Small intestine (tissue), 7 donors: Measurements from ENCODE around the gene PDYN. TPM values are rescaled to one million over a fixed set of nuclear protein-coding genes. Genes with fewer than 3 reads are reported as not detected.

Experiments used
- DNase-seq, 2 donors: peaks; one replicate each; pipeline versions ENCODE4 v3.0.0 to v3.0.0-alpha.2; 2013
- FAIRE-seq: peaks from 2 replicates; lab custom pipeline; 2012; peaks lifted over from hg19 to GRCh38; lab: Jason Lieb, UNC
- H3K27ac ChIP-seq, 3 donors: one replicate each; pipeline ENCODE4 v1.5.1; 2013; ENCODE audit warnings: low read length in 2 of 3, mild to moderate bottlenecking in 2 of 3, control low read depth in 1 of 3, inconsistent platforms in 1 of 3, low read depth in 1 of 3, moderate library complexity in 1 of 3
- H3K27me3 ChIP-seq, 3 donors: one replicate each; pipeline ENCODE4 v1.6.1; 2013; ENCODE audit warnings: low read length in 3 of 3, inconsistent platforms in 1 of 3; ENCODE audit not compliant: control insufficient read depth in 3 of 3, insufficient read depth in 3 of 3
- H3K36me3 ChIP-seq, 3 donors: one replicate each; pipeline ENCODE4 v1.6.1; 2013; ENCODE audit warnings: low read length in 3 of 3, inconsistent platforms in 1 of 3, low read depth in 1 of 3, mild to moderate bottlenecking in 1 of 3, moderate library complexity in 1 of 3; ENCODE audit not compliant: control insufficient read depth in 3 of 3, insufficient read depth in 2 of 3
- H3K4me1 ChIP-seq, 3 donors: one replicate each; pipeline ENCODE4 v1.6.1; 2013; ENCODE audit warnings: low read length in 2 of 3, inconsistent platforms in 1 of 3, low read depth in 1 of 3, mild to moderate bottlenecking in 1 of 3, moderate library complexity in 1 of 3; ENCODE audit not compliant: control insufficient read depth in 3 of 3, insufficient read depth in 2 of 3
- H3K4me3 ChIP-seq, 3 donors: one replicate each; pipeline ENCODE4 v1.5.1; 2013; ENCODE audit warnings: low read length in 3 of 3, control low read depth in 1 of 3, inconsistent platforms in 1 of 3, low read depth in 1 of 3, mild to moderate bottlenecking in 1 of 3, moderate library complexity in 1 of 3
- H3K9me3 ChIP-seq, 2 donors: one replicate each; pipeline ENCODE4 v1.6.1; 2013; ENCODE audit warnings: low read depth in 1 of 2, low read length in 1 of 2; ENCODE audit not compliant: control insufficient read depth in 2 of 2, insufficient read depth in 1 of 2
- WGBS, 3 donors: extraction: QIAGEN DNeasy Blood & Tissue Kit; methylation state at CpG; one replicate each; pipeline ENCODE4 v1.1.7; 2013; 5-methylcytosine and 5-hydroxymethylcytosine counted together
- polyA plus RNA-seq, 4 donors: library from polyadenylated mRNA; stranded (reverse) in 3 of 4; unstranded in 1 of 4; fragments of 200-250 nt in 3 of 4; fragments of 120-200 nt in 1 of 4; gene quantifications; one replicate each; pipeline versions ENCODE4 v1.2.1 to v1.2.3, GENCODE V29; 2013
- donor health status: healthy with polysubstance abuse.
- donor health status: control.
- donor health status: control.
- donor health status: Bipolar disorder and iron deficiency.
- donor health status: healthy.

The PDYN gene
- polyA plus RNA-seq, 4 donors, result 0.01 TPM; not detected in 3

DNA sequence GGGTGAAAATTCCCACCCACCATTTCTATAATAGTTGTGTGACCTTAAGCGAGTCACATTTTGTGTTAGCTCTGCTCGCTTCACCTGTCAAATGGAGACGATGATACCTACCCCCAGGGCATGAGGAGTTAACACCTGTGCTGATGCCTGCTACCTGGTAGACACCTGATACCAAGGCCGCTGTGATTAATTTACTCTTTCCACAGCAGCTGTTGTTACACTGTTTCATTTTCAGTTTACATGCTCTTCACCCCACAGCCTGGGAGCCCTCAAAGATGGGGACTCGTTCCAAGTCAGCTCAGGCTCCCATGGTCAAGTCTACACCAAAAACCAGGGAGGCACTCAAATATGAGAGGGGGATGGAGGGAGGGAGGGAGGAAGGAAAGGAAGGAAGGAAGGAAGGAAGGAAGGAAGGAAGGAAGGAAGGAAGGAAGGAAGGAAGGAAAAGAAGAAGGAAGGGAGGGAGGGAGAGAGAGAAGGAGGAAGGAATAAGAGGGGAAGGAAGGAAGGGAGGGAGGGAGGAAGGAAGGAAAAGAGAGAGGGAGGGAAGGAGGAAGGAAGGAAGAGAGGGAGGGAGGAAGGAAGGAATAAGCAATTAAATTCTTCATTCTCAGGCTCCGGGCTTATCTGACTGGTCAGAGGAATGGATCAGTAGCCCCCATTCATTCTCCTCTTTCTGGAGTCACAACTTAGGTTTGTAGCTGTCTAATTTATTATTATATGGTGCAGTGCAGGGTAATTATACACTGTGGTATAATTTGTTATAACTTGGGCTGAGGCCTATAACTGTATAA is 40.9 kb downstream of the PDYN start:
- no peak overlapping the region for H3K27ac ChIP-seq

GRCh38 chr20:1951436-1952115 is 42.3 kb downstream of the PDYN start:
- Histone ChIP-seq H3K4me3 (no peak overlapping the region), H3K36me3 (no peaks in the 10 kb centered on the region), H3K9me3 (no peaks in the 10 kb centered on the region), H3K4me1 (peaks cover 0 to 9% (median 0%) of the 10 kb centered on the region in 3 donors), H3K27ac (no peak overlapping the region), H3K27me3 (peaks cover 0 to 10% (median 2%) of the 10 kb centered on the region in 3 donors)
- 79 to 87% (median 87%) methylated on average over 11 of the region's 11 CpGs for WGBS, 3 donors
- FAIRE-seq (no peak), DNase-seq (no peak)

More for the DNA sequence above, 40.9 kb downstream of the PDYN start:
- no peaks in the 10 kb centered on the region for H3K4me1 ChIP-seq
- no peaks in the 10 kb centered on the region for H3K36me3 ChIP-seq
- 22 to 55% (median 38%) methylated on average over 6 of the region's 6 CpGs for WGBS, 3 donors
- no peaks in the 10 kb centered on the region for H3K9me3 ChIP-seq
- no peaks in the 10 kb centered on the region for H3K27me3 ChIP-seq
- FAIRE-seq (no peak), DNase-seq (peak in 1 of 2 donors; percentile 27)
- H3K4me3 ChIP-seq, result no peak overlapping the region

DNA sequence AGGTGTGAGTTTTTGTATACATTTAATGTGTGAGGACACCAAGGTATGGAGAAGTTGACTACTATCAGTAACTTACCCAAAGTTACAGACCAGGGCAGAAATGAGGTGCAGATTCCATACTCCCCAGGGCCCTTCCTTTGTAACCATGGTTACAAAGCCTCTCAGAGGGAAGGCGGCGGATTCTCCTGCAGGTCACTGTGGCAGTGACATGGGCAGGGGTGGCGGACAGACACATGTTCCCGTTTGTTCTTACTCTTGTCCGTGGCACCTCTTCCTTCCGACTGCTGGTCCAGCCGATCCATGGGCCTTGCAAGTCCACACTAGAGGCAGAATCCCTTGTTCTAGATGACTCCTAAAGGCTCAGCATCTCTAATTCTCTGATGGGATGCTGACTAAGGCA is 43.0 kb downstream of the PDYN start:
- Histone ChIP-seq H3K27me3 (peaks cover 0 to 16% (median 2%) of the 10 kb centered on the region in 3 donors), H3K36me3 (no peaks in the 10 kb centered on the region), H3K27ac (no peak overlapping the region), H3K4me1 (peaks cover 0 to 9% (median 0%) of the 10 kb centered on the region in 3 donors), H3K4me3 (no peak overlapping the region), H3K9me3 (no peaks in the 10 kb centered on the region)
- FAIRE-seq (no peak), DNase-seq (no peak)
- WGBS, 3 donors, result 82 to 89% (median 88%) methylated on average over 7 of the region's 7 CpGs

GRCh38 chr20:1949347-1950100 is 44.3 kb downstream of the PDYN start:
- Histone ChIP-seq H3K27me3 (peaks cover 0 to 18% (median 2%) of the 10 kb centered on the region in 3 donors), H3K4me1 (peaks cover 0 to 13% (median 0%) of the 10 kb centered on the region in 3 donors), H3K4me3 (no peak overlapping the region), H3K36me3 (no peaks in the 10 kb centered on the region), H3K27ac (no peak overlapping the region), H3K9me3 (no peaks in the 10 kb centered on the region)
- DNase-seq, result no peak
- 66 to 76% (median 74%) methylated on average over 2 of the region's 2 CpGs for WGBS, 3 donors
- FAIRE-seq, result no peak

DNA sequence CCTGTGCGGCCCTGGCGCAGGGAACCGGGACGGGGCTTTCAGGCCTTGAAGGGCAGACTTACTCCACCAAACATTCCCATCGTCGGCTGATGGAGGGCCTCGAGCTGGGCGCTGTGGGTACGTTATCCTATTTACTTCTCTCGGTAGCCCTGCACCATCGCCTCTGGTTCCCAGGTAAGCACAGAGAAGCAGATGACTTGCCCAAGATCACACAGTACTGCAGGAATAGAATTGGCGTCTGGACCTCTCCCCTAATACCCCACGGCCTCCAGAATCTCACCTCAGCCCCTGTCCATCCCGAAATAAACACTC is 46.4 kb downstream of the PDYN start:
- Histone ChIP-seq H3K36me3 (no peaks in the 10 kb centered on the region), H3K27me3 (peaks cover 0 to 18% (median 2%) of the 10 kb centered on the region in 3 donors), H3K9me3 (no peaks in the 10 kb centered on the region), H3K4me1 (peaks cover 0 to 32% (median 2%) of the 10 kb centered on the region in 3 donors), H3K27ac (no peak overlapping the region), H3K4me3 (no peak overlapping the region)
- 64 to 72% (median 65%) methylated on average over 14 of the region's 14 CpGs for WGBS, 3 donors
- no peak for FAIRE-seq
- no peak for DNase-seq

- H3K4me3 ChIP-seq, result no peak overlapping the region
- WGBS, 3 donors, result 5 to 15% (median 9%) methylated on average over 39 of the region's 39 CpGs
- H3K27me3 ChIP-seq, result peaks cover 0 to 18% (median 2%) of the 10 kb centered on the region in 3 donors
- DNase-seq, result peak; percentile 25 to 29
- no peak for FAIRE-seq
- H3K27ac ChIP-seq, result peak overlapping the region in 1 of 3 donors; percentile 2
- peaks cover 0 to 37% (median 2%) of the 10 kb centered on the region in 3 donors for H3K4me1 ChIP-seq
- no peaks in the 10 kb centered on the region for H3K9me3 ChIP-seq
- H3K36me3 ChIP-seq, result no peaks in the 10 kb centered on the region
Measured at GRCh38 chr20:1946762-1947534, 46.9 kb downstream of the PDYN start.

GRCh38 chr20:1946442-1946761 is 47.5 kb downstream of the PDYN start:
- Histone ChIP-seq H3K36me3 (no peaks in the 10 kb centered on the region), H3K4me3 (no peak overlapping the region), H3K4me1 (peaks cover 0 to 37% (median 2%) of the 10 kb centered on the region in 3 donors), H3K9me3 (no peaks in the 10 kb centered on the region), H3K27ac (peak overlapping the region in 1 of 3 donors; percentile 48), H3K27me3 (peaks cover 0 to 18% (median 2%) of the 10 kb centered on the region in 3 donors)
- no peak for DNase-seq
- WGBS, 3 donors, result 17 to 55% (median 30%) methylated on average over 7 of the region's 7 CpGs
- no peak for FAIRE-seq
